GM12892 (cell line): ENCODE data around the gene CFAP221.

Experiments
- POLR2AphosphoS5 ChIP-seq: IDR thresholded peaks from 2 replicates; pipeline ENCODE4 v1.6.1; 2011; ENCODE audit warnings: low read depth, low read length, control low read depth
- TAF1 ChIP-seq: IDR thresholded peaks from 2 replicates; pipeline ENCODE4 v1.6.1; 2011; ENCODE audit warnings: low read depth, mild to moderate bottlenecking, control low read depth, low read length, borderline replicate concordance

- TF ChIP-seq TAF1, result no peak
- TF ChIP-seq POLR2AphosphoS5, result no peak
Measured at GRCh38 chr2:119546447-119546767, 2.2 kb downstream of the CFAP221 start.
